GM18873 (cell line): ENCODE data around the gene SRP68.
"Not testable (repeated sequence)": the region's sequence is repeated elsewhere in the genome, so short reads cannot be mapped to it uniquely, and the experiment has no call there.

Source experiments
- ATAC-seq: cut with Tn5 transposase; IDR thresholded peaks from one replicate; pipeline ENCODE4 v1.9.1; 2021; ENCODE audit warnings: mild to moderate bottlenecking, moderate library complexity, moderate number of reproducible peaks; ENCODE audit not compliant: unreplicated experiment, low FRiP score

SRP68 gene

GRCh38 chr17:76049239-76049638 lies 23.1 kb downstream of the SRP68 start:
- no peak for ATAC-seq

- no peak for ATAC-seq
Observed at GRCh38 chr17:76048711-76049110, 23.6 kb downstream of the SRP68 start.

DNA sequence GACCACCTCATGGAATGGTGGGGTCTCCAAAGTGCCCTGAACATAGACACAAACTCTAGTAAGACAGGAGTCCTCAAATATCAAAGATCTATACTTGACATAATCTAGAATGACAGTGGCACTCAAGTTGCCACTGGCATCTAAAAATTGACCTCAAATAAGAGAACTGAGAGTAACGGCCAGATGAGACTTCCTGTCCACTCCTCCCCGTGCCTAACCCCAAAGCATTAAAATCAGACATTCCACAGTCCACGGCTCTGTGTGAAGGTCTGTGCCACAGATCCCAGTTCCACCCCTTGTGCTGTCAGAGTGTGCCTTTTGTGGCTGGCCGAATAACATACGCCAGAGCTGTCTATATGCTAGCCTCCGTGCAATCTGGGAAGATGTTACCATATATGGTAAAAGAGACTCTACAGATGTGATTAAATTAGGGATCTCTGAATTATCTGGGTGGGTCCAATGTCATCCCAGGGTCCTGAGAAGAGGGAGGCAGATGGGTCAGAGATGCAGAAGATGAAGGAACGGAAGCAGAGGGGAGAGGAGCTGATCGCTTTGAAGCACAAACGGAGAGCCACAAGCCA lies 24.2 kb downstream of the SRP68 start:
- ATAC-seq = no peak

- ATAC-seq = no peak
Observed at GRCh38 chr17:76046064-76046463, 26.3 kb downstream of the SRP68 start.

GRCh38 chr17:76044475-76045007 lies 27.8 kb downstream of the SRP68 start:
- not testable (repeated sequence) for ATAC-seq

DNA sequence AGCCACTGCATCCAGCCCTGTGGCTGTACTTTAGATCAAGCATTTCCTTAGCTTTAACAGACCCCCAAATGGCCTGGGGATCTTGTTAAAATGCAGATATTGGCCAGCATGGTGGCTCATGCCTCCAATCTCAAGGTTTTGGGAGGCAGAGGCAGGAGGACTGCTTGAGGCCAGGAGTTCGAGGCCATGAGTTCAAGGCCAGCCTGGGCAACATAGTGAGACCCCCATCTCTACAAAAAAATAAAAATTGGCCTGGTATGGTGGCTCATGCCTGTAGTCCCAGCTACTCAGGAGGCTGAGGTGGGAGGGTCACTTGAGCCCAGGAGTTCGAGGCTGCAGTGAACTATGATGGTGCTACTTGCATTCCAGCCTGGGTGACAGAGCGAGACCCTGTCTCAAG lies 29.4 kb downstream of the SRP68 start:
- ATAC-seq = not testable (repeated sequence)

DNA sequence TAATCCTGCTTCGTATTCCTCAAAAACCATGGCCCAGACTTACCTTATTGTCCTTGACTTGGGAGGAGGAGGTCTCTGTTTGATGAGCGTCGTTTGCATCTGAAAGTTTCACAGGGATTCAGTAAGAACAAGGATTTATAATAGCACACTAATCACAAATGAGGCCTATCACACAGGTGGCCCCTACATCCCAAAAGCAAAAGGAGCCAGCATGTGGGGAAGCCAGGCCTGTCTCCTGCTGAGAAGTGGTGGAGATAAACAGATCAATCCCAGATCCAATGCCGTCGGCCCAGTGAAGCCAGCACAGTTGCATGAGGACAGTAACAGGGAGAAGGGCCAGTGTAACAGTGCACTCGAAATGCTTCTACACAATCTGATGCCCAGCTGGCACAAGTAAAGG lies 31.9 kb downstream of the SRP68 start:
- ATAC-seq = no peak

GRCh38 chr17:76039121-76039520 lies 33.2 kb downstream of the SRP68 start:
- ATAC-seq = no peak

- ATAC-seq = no peak
Observed at GRCh38 chr17:76038050-76038449, 34.3 kb downstream of the SRP68 start.

GRCh38 chr17:76036497-76037261 lies 35.6 kb downstream of the SRP68 start:
- no peak for ATAC-seq

DNA sequence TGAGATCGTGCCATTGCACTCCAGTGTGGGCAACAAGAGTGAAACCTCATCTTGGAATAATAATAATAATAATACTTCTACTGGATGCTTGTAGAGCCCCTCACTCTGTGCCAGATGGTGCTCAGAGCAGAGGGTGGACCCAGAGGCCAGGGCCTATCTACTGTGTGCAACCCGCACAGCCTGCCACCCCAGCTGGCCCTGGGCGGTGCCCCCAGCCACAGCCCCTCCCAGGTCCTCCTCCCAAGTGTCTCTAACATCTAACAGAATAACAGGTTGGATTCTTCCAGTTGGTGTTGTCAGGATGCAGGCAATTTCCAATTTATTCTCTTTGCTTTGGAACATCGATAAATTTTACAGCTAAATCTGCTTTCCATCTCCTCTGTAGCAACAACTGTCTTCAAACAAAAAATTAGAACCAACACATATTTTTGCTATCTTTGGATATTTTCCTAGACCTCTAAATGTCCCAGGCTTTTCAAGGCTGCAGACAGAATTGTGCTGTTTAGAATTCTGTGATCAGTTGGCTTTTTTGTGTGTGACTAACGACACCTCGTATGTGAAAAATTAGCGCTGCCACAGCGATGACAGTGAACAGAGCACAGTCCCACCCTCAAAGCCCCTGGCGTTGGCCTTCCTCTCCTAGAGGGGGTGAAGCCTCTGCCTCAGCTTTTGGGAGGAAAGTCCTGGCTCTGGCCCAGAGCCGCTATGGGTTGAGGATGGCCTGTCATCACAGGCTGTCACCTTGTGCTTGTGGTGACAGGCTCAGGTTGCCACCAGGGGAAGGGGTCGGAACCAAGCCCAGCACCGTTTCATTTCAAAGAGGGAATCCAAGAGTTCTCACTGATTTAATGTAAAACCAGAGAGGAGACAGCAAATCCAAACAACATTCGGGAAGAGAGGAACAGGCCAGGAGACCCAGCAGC lies 37.6 kb downstream of the SRP68 start:
- no peak for ATAC-seq

DNA sequence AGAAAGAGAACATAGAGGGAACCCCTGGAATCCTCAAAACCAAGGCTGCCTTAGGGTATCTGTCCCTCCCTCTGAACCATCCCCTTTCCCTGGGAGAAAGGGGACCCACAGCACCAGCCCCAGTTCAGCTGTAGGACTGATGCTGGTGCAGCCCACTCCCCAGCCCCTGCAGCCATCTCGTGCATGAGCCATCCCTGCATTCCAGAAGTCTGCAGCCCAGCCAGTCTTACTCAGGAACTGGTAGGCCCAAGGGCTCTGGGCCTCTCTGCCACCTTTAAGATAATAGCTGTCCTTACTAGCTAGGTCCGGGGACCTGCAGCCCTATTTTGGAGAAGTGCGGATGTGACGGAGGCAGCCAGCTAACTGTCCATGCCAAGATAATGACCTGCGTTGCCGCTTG lies 39.2 kb downstream of the SRP68 start:
- ATAC-seq = no peak

GRCh38 chr17:76032780-76033108 lies 39.6 kb downstream of the SRP68 start:
- no peak for ATAC-seq

GRCh38 chr17:76032073-76032779 lies 40.1 kb downstream of the SRP68 start:
- ATAC-seq = no peak

DNA sequence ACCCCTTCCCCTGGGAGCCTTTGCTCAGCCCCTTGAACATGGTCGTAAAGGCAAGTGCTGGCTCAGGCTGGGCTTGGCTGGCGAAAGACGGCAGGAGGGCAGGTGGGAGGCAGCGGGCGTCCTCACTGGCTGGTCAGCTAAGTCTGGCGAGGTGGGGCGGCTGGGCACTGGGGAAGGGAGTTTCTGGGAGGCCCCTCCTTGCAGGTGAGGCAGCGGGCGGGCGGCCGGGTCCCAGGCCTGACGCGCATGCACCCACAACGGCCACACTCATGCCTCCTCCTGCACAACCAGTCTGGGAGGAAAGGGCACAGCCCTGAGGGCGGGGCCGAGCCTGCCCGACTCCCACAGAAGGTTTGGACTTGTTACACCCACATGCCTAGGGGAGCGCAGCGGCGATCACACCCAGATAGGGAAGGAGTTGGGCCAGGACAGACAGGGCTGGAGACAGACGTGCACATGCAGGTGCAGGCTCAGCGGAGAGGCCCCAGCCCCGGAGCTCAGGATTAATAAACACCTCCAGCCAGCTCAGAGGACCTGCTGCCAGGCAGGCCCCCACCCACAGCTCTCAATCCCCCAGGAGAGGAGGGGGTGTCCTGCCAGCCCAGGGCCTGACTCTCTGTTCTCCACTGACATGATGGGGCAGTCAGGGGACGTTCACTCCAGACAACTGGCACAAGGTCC lies 45.0 kb downstream of the SRP68 start, which contains the start of gene EVPL:
Gene EVPL, minus strand, starts transcription at position 148 of the 681 bp plus-strand sequence. Its CDS starts 108 bp downstream, at position 40.
- ATAC-seq = no peak

- ATAC-seq = no peak
Observed at GRCh38 chr17:76026714-76027158, 45.6 kb downstream of the SRP68 start.

DNA sequence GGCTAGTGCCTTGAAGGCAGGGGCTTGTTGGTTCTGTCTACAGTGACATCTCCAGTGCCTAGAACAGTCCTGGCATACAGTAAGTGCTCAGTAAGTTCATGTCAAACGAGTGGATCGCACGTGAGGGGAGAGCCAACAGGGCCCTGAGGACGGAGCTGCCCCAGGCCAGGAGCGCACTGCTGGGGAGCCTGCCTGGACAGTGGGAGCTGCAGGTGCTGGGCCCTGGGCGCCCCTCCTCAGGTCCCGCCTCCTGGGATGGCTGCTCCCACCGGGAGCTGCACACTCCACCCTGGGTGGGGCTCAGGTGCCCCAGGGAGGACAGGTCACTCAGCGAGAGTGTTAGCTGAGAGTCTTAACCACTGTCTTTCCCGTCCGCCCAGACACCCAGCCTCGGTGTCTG lies 47.0 kb downstream of the SRP68 start:
- ATAC-seq = no peak

- ATAC-seq = no peak
Observed at GRCh38 chr17:76024353-76024752, 48.0 kb downstream of the SRP68 start.

DNA sequence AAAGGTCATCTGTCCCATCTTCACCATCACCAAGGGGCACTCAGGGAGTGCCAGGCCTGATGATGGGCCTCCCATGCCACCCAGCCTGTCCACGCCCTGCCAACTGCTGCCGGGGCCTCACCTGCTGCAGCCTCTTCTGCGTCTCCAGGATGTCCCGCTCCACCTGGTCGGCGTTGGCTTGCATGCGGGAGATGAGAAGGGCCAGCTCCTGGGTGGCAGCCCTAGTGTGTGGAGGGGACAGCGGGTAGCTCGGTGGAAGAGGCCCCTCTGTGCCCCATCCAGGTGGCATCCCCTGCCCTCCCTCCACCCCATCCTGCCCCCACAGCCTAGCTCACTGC lies 48.4 kb downstream of the SRP68 start:
- no peak for ATAC-seq
